GM13977 (cell line): Measurements from ENCODE around the gene LGMN.
"Not testable (repeated sequence)": the region's sequence is repeated elsewhere in the genome, so short reads cannot be mapped to it uniquely, and the experiment has no call there.

Experiments
- DNase-seq: peaks from one replicate; pipeline ENCODE4 v3.0.0; 2012; ENCODE audit warnings: low spot score
- in situ Hi-C: fragments of 300-500 bp; cut with MboI; formaldehyde crosslinking; loops from one replicate; pipeline ENCODE4 v1.12.0; 2022; ENCODE audit warnings: low sequenced_read_pairs, low pct_unique_long_range_greater_than_20kb, mixed read lengths, inconsistent platforms; ENCODE audit not compliant: unreplicated experiment
- TF ChIP-seq, protein P1 (sequence below): IDR thresholded peaks from 2 replicates; pipeline ENCODE4 v1.5.1; 2012; ENCODE audit warnings: mild to moderate bottlenecking, control low read depth; ENCODE audit not compliant: insufficient read depth; ENCODE audit errors: extremely low read depth, missing control alignments

LGMN gene

DNA sequence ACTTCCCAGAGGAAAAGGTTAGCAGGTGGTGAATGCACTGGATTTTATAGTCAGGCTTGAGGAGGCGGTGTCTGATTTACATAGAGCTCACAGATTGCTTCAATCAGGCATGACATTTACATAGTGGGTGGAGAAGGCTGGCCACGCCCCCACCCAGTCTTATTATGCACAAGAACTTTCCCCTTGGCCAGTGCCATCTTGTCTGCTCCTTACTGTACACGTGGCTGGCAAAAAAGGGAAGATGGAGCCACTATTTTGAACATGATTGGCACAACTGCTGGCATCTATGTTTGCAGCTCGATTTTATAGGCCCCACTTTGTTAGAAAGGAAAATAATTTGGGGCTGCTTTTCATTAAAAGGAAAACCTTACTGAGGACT lies 10.9 kb upstream of the LGMN start:
- DNase-seq: no peak
- in situ Hi-C loops: no loop called here
- TF ChIP-seq, protein P1, sequence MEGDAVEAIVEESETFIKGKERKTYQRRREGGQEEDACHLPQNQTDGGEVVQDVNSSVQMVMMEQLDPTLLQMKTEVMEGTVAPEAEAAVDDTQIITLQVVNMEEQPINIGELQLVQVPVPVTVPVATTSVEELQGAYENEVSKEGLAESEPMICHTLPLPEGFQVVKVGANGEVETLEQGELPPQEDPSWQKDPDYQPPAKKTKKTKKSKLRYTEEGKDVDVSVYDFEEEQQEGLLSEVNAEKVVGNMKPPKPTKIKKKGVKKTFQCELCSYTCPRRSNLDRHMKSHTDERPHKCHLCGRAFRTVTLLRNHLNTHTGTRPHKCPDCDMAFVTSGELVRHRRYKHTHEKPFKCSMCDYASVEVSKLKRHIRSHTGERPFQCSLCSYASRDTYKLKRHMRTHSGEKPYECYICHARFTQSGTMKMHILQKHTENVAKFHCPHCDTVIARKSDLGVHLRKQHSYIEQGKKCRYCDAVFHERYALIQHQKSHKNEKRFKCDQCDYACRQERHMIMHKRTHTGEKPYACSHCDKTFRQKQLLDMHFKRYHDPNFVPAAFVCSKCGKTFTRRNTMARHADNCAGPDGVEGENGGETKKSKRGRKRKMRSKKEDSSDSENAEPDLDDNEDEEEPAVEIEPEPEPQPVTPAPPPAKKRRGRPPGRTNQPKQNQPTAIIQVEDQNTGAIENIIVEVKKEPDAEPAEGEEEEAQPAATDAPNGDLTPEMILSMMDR: no peak

DNA sequence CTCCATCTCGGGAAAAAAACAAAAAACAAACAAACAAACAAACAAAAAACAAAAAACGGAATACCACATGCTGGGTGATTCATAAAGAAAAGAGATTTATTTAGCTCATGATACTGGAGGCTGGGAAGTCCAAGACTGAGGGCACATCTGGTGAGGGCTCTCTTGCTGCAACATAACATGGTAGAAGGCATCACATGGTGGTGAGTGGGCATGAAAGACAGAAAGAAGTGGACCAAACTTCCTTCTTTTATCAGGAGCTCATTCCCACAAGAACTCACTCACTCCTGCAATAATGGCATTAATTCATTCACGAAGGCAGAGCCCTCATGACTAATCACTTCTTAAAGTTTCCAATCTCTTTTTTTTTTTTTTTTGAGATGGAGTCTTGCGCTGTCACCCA lies 8.0 kb upstream of the LGMN start:
- in situ Hi-C loops: no loop called here
- TF ChIP-seq, protein P1: no peak
- no peak for DNase-seq

DNA sequence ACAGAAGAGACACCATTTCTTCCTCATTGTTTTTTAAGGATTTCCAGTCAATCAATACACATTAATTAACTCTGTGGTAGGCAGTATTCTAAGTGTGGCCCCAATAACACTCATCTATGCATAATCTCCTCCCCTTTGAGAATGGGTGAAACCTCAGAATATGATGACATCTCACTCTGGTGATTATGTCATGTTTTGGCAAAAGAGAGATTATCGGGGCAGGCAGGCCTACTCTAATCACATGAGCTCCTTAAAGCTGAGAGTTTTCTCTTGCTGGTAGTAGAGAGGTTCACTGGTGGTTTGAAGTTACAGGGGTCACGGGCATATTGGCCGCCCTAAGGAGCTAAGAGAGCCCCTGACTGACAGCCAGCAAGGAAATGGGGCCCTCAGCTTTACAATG lies 7.1 kb upstream of the LGMN start:
- TF ChIP-seq, protein P1: no peak
- no peak for DNase-seq
- in situ Hi-C loops: no loop called here

DNA sequence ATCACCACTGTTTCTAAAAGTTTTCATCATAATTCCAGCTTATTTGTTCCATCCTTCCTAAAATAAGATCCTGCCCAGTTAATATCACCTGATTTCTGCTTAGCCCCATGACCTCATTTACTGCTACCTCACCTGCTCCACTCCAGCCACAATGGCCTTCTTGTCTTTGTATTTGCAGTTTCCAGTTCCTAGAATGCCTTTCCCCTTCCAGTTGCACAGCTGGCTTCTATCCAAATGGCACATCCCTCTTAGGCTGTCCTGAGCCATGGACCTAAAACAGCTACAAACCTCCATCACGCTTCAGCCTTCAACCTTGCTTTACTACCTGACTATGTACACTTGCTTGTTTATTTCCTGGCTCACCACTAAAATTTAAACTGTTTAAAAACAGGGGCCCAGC lies 6.5 kb upstream of the LGMN start:
- DNase-seq: no peak

DNA sequence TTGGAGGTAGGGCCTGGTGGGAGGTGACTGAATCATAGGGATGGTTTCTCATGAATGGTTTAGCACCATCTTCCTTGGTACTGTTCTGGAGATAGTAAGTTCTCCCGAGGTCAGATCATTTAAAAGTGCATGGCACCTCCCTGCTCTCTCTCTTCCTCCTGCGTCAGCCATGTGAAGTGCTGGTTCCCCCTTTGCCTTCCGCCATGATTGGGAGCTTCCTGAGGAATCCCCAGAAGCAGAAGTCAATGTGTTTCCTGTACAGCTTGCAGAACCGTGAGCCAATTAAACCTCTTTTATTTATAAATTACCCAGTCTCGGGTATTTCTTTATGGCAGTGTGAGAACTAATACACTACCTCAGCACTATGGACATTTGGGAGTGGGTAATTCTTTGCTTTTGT lies 4.8 kb upstream of the LGMN start:
- TF ChIP-seq, protein P1: no peak
- no peak for DNase-seq
- in situ Hi-C loops: no loop called here

More for the DNA sequence above, 6.5 kb upstream of the LGMN start:
- in situ Hi-C loops: no loop called here
- TF ChIP-seq, protein P1: no peak

DNA sequence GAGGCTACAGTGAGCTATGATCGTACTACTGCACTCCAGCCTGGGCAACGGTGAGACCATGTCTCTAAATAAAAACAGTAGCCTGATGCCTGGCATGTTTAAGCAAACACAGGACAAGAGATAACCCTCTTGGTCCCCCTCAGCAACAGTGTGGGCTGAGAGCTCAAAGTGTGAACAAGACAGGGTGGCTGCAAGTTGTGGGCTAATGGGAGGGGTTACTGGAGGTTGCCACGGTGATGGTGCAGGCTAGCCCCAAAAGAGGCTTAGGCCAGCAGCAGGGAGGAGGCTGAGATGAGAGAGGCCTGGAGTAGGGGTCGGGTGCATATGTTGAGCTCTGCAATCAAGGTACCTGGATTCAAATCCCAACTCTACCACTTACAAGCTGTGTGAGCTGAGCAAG lies 3.4 kb upstream of the LGMN start:
- peak; percentile 46 for DNase-seq
- TF ChIP-seq, protein P1: no peak
- in situ Hi-C loops: no loop called here

DNA sequence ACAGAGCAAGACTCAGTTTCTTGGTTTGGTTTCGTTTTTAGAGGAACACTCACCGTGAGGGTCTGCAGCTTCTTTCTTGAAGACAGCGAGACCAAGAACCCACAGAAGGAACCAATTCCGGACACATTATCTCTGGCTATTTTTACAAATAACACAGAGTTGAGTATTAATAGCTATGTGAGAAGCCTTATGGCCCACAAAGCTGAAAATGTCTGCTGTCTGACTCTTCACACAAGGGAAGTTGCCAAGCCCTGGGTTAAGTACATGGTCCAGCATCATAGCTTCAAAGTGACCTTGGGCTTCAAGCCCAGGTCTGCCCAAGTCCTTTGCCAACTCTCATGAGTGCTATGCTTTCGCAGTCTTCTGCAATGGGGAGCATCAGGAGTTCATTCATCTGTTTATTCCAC lies 2.6 kb upstream of the LGMN start:
- TF ChIP-seq, protein P1: no peak
- in situ Hi-C loops: no loop called here
- no peak for DNase-seq

DNA sequence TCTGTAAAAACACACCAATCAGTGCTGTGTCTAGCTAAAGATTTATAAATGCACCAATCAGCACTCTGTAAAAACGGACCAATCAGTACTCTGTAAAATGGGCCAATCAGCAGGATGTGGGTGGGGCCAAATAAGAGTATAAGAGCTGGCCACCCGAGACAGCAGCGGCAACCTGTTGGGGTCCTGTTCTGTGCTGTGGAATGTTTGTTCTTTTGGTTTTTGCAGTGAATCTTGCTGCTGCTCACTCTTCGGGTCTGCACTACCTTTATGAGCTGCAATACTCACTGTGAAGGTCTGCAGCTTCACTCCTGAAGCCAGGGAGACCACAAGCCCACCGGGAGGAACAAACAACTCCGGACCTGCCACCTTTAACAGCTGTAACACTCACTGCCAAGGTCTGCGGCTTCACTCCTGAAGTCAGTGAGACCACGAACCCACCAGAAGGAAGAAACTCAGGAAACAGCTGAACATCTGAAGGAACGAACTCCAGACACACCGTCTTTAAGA lies 1.8 kb upstream of the LGMN start:
- in situ Hi-C loops: not testable (repeated sequence)

More for the DNA sequence above, 1.8 kb upstream of the LGMN start:
- DNase-seq: not testable (repeated sequence)
